Endothelial cell of umbilical vein (primary cell): ENCODE data around the gene KISS1.

Experiments
- EZH2 ChIP-seq: IDR thresholded peaks from 2 replicates; pipeline ENCODE4 v1.6.1; 2012; ENCODE audit warnings: borderline replicate concordance, low read depth, mild to moderate bottlenecking, moderate library complexity, low read length, inconsistent platforms; ENCODE audit not compliant: severe bottlenecking
- FOS ChIP-seq: IDR thresholded peaks from 2 replicates; pipeline ENCODE4 v1.6.1; 2011; ENCODE audit warnings: mild to moderate bottlenecking, low read length, moderate library complexity, borderline replicate concordance; ENCODE audit not compliant: insufficient read depth
- POLR2A ChIP-seq: IDR thresholded peaks from 2 replicates; pipeline ENCODE4 v1.6.1; 2012; ENCODE audit warnings: low read depth, mild to moderate bottlenecking, control low read depth, low read length
- TF ChIP-seq, protein P1 (sequence below), 2 donors: IDR thresholded peaks; 1 replicate in 1 of 2; 2 replicates in 1 of 2; pipeline ENCODE4 v1.5.1; 2011; ENCODE audit warnings: low read length in 2 of 2, mild to moderate bottlenecking in 2 of 2, moderate library complexity in 2 of 2, control low read depth in 1 of 2, inconsistent platforms in 1 of 2, low read depth in 1 of 2; ENCODE audit not compliant: insufficient read depth in 1 of 2; ENCODE audit errors: extremely low read depth in 1 of 2

DNA sequence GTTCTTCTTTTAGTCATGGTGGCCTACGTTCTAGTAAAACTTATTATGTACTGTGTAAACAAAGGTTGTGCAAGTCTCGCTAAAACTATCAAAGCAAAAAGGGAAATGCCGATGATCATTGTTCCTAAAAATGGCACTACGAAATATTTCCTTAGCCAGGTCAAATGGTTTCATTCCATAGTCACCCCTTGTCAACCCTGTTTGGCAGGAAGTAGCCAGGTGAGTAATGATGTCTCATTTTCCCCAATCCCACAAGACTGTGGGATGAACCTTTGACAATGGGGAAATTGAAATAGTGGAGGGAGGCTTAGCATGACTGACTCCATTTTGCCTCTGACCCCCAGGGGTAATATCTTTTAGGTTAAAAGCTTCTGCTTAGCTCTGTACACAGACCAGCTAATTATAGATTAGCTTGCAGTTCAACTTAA lies 24.5 kb downstream of the KISS1 start:
- TF ChIP-seq POLR2A = no peak
- TF ChIP-seq, protein P1, sequence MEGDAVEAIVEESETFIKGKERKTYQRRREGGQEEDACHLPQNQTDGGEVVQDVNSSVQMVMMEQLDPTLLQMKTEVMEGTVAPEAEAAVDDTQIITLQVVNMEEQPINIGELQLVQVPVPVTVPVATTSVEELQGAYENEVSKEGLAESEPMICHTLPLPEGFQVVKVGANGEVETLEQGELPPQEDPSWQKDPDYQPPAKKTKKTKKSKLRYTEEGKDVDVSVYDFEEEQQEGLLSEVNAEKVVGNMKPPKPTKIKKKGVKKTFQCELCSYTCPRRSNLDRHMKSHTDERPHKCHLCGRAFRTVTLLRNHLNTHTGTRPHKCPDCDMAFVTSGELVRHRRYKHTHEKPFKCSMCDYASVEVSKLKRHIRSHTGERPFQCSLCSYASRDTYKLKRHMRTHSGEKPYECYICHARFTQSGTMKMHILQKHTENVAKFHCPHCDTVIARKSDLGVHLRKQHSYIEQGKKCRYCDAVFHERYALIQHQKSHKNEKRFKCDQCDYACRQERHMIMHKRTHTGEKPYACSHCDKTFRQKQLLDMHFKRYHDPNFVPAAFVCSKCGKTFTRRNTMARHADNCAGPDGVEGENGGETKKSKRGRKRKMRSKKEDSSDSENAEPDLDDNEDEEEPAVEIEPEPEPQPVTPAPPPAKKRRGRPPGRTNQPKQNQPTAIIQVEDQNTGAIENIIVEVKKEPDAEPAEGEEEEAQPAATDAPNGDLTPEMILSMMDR (IDR thresholded peaks at IDR 0.05; ENCODE audit: extremely low read depth in 1 of 2, insufficient read depth in 1 of 2, low read depth in 1 of 2, low read length in 2 of 2) = no peak
- TF ChIP-seq FOS = peak; percentile 92
- TF ChIP-seq EZH2 = no peak
